Central memory CD8-positive, alpha-beta T cell (primary cell): ENCODE data around the gene SLC7A10.
"Not testable (repeated sequence)": the region's sequence is repeated elsewhere in the genome, so short reads cannot be mapped to it uniquely, and the experiment has no call there.

ENCODE experiments used
- ATAC-seq: fragments of 150-1000 bp; cut with Tn5 transposase; replicated peaks from 2 replicates; pipeline ENCODE4 v1.10.0; 2022; ENCODE audit warnings: mild to moderate bottlenecking, moderate FRiP score, moderate number of reproducible peaks; ENCODE audit not compliant: poor library complexity, severe bottlenecking; ENCODE audit errors: extremely low read depth
- DNase-seq, 2 donors: peaks; one replicate each; pipeline ENCODE4 v3.0.0; 2021; ENCODE audit warnings: low spot score in 2 of 2
- H3K27ac Mint-ChIP-seq: one replicate; pipeline ENCODE4 v1.8.0; 2022; ENCODE audit warnings: low read depth, mild to moderate bottlenecking, moderate library complexity, mixed read lengths
- H3K27me3 Mint-ChIP-seq: one replicate; pipeline ENCODE4 v1.8.0; 2022; ENCODE audit warnings: mixed read lengths
- H3K36me3 Mint-ChIP-seq: one replicate; pipeline ENCODE4 v1.8.0; 2022; ENCODE audit warnings: mild to moderate bottlenecking, moderate library complexity, mixed read lengths; ENCODE audit not compliant: insufficient read depth
- H3K4me1 Mint-ChIP-seq: one replicate; pipeline ENCODE4 v1.8.0; 2022; ENCODE audit warnings: mixed read lengths
- H3K4me3 Mint-ChIP-seq: one replicate; pipeline ENCODE4 v1.8.0; 2022; ENCODE audit warnings: mild to moderate bottlenecking, moderate library complexity, mixed read lengths
- H3K9me3 Mint-ChIP-seq: one replicate; pipeline ENCODE4 v1.8.0; 2022; ENCODE audit warnings: mixed read lengths

Gene SLC7A10

DNA sequence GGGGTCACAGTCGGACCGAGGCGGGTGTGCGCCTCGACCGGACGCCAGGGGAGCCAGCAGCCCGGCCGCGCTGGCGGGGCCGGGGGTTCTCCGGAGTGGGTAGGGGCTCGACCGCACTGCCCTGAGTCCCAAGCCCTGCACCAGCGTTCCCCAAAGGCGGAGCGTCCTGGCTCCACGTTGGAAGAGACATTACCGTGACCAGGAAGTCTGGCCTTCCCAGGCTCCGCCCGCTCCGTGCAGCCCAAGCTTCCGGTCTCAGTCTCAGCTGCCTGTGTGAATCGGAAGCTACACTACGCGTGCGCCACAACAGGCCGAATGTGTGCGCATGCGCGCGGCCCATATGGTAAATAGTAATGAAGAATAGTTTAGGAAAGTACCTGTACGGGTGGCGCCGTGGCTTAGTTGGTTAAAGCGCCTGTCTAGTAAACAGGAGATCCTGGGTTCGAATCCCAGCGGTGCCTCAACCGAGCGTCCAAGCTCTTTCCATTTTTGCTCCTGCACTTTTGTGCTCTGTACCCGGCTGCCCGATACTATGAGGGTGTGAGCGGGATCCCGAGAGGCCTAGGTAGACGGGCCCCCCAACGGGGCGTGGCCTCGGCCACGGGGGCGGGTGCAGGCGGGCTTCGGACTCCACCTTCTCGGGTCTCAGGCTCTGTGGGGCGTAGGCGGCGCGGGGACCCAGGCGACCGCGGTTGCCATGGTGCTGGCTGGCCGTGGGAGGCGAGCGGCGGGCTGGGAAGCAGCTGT, 48.8 kb downstream of the SLC7A10 start:
- Mint-ChIP-seq H3K27me3 (peaks cover 10% of the 10 kb centered on the region), H3K36me3 (peaks cover 30% of the 10 kb centered on the region), H3K9me3 (no peaks in the 10 kb centered on the region), H3K4me1 (peaks cover 57% of the 10 kb centered on the region), H3K27ac (peak overlapping the region; percentile 100), H3K4me3 (peak overlapping the region; percentile 94)
- ATAC-seq, result peak; percentile 80
- DNase-seq, result peak; percentile 99 to 100

DNA sequence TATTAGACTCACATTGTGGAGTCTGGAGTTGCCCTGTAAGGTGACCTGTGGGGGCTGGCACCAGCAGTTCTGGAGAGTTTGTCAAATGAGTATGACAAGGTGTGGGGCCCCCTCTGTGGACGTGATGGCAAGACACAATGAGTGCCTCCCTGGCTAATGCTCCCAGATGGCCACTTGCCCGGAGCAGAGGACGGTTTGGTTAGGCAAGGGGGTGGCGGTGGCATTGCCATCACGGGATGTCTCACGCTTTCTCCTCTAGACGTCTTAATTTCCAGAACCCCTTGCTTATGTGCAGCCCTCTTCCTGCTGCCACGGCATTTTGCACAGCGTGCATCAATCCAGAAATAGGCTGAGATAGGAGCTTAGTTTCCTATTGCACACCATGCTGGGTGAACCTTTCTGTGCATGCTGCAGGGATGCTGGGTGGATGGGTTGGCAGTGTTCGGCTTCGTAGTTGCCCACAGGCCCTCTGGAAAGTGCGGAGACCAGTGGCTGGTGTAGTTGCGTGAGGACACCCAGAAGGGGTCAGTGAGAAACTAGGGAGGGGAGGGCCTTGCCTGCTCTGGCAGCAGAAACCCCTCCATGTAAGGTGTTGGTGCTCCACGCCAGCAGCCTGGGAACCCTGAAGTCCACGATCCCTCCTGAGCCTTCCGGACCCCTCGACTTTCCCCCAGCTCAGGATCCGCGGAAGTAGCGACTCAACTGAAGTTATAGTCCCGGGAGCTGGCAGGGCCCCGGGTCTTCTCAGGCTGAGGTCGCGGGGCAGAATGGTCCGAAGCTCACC, 49.6 kb downstream of the SLC7A10 start:
- Mint-ChIP-seq H3K4me1 (peaks cover 57% of the 10 kb centered on the region), H3K27ac (peak overlapping the region; percentile 100), H3K9me3 (no peaks in the 10 kb centered on the region), H3K36me3 (peaks cover 30% of the 10 kb centered on the region), H3K4me3 (peak overlapping the region; percentile 94), H3K27me3 (peaks cover 10% of the 10 kb centered on the region)
- ATAC-seq (peak; percentile 3), DNase-seq (no peak)

DNA sequence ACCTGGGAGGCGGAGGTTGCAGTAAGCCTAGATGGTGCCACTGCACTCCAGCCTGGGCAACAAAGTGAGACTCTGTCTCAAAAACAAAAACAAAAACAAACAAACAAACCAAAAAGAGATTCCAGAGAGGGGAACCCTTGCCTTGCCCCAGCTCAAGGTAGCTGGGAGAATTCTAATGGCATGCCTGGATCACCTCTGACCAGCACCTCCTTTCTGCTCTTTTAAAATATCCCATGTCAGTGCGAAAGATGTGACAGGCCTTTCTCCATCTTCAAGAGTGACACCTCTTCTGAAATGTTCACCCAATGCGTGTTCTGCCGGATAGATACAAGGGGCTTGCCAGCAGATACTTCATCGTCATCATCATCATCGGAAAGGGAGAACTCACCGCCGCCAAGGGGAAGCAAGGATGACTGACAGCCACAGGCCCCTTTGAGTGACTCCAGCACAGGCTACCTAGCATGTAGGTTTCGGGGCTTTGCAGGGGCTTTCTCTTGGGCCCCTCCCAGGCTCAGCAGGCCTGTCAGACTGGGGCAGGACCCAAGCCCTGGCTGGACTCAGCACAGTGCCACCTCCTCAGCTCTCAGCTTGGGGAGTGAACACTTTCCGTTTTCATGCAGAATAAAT, 50.4 kb downstream of the SLC7A10 start:
- Mint-ChIP-seq H3K4me3 (peak overlapping the region; percentile 94), H3K27me3 (peaks cover 10% of the 10 kb centered on the region), H3K36me3 (peaks cover 30% of the 10 kb centered on the region), H3K9me3 (no peaks in the 10 kb centered on the region), H3K4me1 (peaks cover 55% of the 10 kb centered on the region), H3K27ac (peak overlapping the region; percentile 100)
- DNase-seq (no peak), ATAC-seq (no peak)

DNA sequence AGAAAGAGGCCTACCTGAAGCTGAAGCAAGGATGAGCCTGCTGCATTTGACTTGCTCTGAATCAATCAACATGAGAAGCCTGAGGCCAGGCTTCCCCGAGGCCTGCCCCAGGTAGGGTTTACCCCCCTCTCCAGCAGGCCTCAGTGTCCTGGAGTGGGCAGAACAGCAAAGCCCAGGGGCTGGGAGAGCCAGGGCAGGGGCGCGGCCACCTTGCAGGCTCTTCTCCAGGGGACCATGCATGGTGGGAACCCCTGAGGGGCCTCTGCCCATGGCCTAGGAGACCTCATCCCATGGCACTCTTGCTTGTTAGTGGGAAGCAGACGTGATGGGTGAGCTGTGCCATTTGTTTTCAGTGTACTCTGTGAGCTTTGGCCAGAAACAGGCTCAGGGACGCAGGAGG, 51.5 kb downstream of the SLC7A10 start:
- DNase-seq (no peak), ATAC-seq (no peak)
- H3K4me3 Mint-ChIP-seq, result no peak overlapping the region
- H3K36me3 Mint-ChIP-seq, result peaks cover 30% of the 10 kb centered on the region
- no peaks in the 10 kb centered on the region for H3K9me3 Mint-ChIP-seq
- peaks cover 10% of the 10 kb centered on the region for H3K27me3 Mint-ChIP-seq
- H3K27ac Mint-ChIP-seq, result no peak overlapping the region
- peaks cover 51% of the 10 kb centered on the region for H3K4me1 Mint-ChIP-seq

DNA sequence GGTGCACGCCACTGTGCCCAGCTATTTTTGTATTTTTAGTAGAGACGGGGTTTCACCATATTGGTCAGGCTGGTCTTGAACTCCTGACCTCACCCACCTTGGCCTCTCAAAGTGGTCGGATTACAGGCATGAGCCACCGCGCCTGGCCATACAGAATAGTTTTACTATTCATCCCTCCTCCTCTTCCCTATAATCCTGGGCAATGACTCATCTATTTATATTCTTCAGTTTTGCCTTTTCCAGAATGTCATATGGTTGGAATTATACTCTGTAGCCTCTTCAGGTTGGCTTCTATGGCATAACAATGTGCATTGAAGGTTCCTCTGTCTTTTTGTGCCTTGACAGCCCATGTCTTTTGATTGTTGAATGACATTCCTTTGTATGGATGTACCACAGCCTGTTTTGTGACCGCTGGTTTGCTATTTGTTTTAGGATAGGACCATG, 53.7 kb downstream of the SLC7A10 start:
- H3K4me3 Mint-ChIP-seq, result no peak overlapping the region
- no peak overlapping the region for H3K27ac Mint-ChIP-seq
- DNase-seq (no peak), ATAC-seq (no peak)
- peaks cover 7% of the 10 kb centered on the region for H3K27me3 Mint-ChIP-seq
- peaks cover 42% of the 10 kb centered on the region for H3K4me1 Mint-ChIP-seq
- H3K9me3 Mint-ChIP-seq, result no peaks in the 10 kb centered on the region
- H3K36me3 Mint-ChIP-seq, result peaks cover 18% of the 10 kb centered on the region

DNA sequence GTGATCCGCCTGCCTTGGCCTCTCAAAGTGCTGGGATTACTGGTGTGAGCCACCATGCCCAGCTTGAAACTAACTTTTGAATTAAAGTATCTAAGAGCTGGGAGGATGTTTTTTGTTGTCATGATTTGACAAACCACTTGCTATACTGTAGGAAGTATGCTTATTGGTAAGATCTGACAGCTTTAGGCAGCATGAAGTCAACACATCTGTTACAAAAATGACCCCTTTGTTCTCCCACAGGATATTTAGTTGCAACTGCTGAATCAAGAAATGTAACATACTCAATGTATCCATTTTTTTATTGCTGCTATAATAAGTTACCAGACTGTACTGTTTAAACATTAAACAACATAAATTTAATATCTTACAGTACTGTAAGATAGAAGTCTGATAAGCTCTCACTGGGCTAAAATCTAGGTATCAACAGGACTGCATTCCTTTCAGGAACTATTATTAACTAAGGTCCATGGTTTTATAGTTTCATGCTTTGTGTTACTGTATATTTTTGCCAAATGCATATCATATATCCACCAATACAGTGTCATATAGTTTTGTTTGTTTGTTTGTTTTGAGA, 54.3 kb downstream of the SLC7A10 start:
- DNase-seq, result no peak
- H3K9me3 Mint-ChIP-seq, result no peaks in the 10 kb centered on the region
- ATAC-seq, result no peak
- H3K27ac Mint-ChIP-seq, result no peak overlapping the region
- H3K27me3 Mint-ChIP-seq, result peaks cover under 1% of the 10 kb centered on the region
- peaks cover 35% of the 10 kb centered on the region for H3K4me1 Mint-ChIP-seq
- H3K4me3 Mint-ChIP-seq, result no peak overlapping the region
- H3K36me3 Mint-ChIP-seq, result peaks cover 11% of the 10 kb centered on the region

DNA sequence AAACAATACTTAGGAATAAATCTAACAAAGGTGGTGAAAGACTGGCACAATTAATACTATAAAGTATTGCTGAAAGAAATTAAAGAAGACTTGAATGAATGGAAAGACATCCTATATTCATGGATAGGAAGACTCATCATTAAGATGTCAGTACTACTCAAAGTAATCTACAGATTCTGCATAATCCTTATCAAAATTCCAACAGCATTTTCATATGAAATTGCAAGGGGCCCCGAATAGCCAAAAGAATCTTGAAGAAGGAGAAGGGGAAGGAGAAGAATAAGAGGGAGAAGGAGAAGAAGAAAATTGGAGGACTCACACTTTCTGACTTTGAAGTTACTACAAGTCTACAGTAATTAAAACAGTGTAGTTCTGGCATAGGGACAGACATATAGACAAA, 57.1 kb downstream of the SLC7A10 start:
- DNase-seq (no peak), ATAC-seq (no peak)
- Mint-ChIP-seq H3K4me3 (no peak overlapping the region), H3K27me3 (no peaks in the 10 kb centered on the region), H3K36me3 (no peaks in the 10 kb centered on the region), H3K4me1 (peaks cover 26% of the 10 kb centered on the region), H3K9me3 (no peaks in the 10 kb centered on the region), H3K27ac (no peak overlapping the region)

DNA sequence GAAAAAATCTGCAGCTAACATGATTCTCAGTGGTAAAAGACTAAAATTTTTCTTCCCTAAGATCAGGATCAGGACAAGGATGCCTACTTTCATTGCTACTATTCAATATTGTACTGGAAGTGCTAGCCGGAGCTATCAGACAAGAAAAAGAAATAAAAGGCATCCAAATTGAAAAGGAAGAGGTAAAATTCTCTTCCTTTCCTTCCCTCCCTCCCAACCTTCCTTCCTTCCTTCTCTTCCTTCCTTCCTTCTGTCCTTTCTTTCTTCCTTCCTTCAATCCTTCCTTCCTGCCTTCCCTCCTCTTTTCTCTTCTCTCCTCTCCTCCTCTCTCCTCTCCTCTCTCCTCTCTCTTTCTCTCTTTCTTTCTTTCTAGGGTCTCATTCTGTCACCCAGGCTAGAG, 58.2 kb downstream of the SLC7A10 start:
- Mint-ChIP-seq H3K4me3 (no peak overlapping the region), H3K4me1 (peaks cover 22% of the 10 kb centered on the region), H3K27me3 (no peaks in the 10 kb centered on the region), H3K36me3 (no peaks in the 10 kb centered on the region), H3K9me3 (no peaks in the 10 kb centered on the region), H3K27ac (no peak overlapping the region)
- DNase-seq (no peak), ATAC-seq (no peak)

DNA sequence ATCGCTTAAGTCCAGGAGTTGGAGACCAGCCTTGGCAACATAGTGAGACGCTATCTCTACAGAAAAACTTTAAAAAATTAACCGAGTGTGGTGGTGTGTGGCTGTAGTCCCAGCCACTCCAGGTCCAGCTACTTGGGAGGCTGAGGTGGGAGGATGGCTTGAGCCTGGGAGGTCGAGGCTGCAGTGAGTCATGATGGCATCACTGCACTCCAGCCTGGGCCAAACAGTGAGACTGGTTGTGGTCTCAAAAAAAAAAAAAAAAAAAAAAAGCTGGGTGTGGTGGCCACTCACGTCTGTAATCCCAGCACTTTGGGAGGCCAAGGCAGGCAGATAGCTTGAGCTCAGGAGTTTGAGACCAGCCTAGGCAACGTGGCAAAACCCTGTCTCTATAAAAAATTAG, 59.6 kb downstream of the SLC7A10 start:
- not testable (repeated sequence) for H3K27ac Mint-ChIP-seq, H3K9me3 Mint-ChIP-seq, H3K36me3 Mint-ChIP-seq

DNA sequence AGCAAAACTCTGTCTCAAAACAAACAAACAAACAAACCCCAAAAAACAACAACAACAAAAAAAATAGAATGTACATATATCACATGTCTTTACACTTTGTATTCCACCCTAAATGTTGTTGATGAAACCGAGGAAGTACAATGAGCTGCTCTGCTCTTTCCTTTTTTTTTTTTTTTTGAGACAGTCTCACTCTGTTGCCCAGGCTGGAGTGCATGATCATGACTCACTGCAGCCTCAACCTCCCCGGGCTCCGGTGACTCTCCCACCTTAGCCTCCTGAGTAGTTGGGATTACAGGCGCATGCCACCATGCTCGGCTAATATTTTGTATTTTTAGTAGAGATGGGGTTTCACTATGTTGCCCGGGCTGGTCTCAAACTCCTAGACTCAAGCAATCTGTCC, 62.2 kb downstream of the SLC7A10 start:
- no peak overlapping the region for H3K4me3 Mint-ChIP-seq
- no peak for DNase-seq
- no peak overlapping the region for H3K27ac Mint-ChIP-seq
- peaks cover 6% of the 10 kb centered on the region for H3K36me3 Mint-ChIP-seq
- no peaks in the 10 kb centered on the region for H3K27me3 Mint-ChIP-seq
- no peak for ATAC-seq
- no peaks in the 10 kb centered on the region for H3K9me3 Mint-ChIP-seq
- peaks cover 34% of the 10 kb centered on the region for H3K4me1 Mint-ChIP-seq

More for the DNA sequence above, 59.6 kb downstream of the SLC7A10 start:
- DNase-seq, H3K27me3 Mint-ChIP-seq, H3K4me3 Mint-ChIP-seq, ATAC-seq: not testable (repeated sequence)
- H3K4me1 Mint-ChIP-seq, result peaks cover 27% of the 10 kb centered on the region

DNA sequence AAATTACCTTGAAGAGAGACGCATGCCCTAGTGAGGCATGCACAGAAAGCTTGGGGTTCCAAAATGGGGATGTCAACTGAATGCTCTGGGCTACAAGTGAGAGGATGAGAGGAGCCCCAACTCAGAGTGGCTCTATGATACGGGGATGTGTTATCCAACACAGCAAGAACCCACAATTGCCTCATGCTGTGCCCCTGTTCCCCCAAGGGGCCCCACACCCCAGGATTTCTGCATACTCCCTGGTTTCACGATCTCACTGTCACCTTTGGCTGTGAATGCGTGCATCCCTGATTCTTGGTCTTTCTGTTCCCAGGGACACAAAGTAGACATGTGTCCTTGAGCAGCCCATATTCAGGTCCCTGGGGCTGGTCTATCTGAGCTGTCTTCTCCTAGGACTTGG, 64.4 kb downstream of the SLC7A10 start:
- H3K27ac Mint-ChIP-seq, result peak overlapping the region; percentile 83
- no peak overlapping the region for H3K4me3 Mint-ChIP-seq
- no peak for ATAC-seq

DNA sequence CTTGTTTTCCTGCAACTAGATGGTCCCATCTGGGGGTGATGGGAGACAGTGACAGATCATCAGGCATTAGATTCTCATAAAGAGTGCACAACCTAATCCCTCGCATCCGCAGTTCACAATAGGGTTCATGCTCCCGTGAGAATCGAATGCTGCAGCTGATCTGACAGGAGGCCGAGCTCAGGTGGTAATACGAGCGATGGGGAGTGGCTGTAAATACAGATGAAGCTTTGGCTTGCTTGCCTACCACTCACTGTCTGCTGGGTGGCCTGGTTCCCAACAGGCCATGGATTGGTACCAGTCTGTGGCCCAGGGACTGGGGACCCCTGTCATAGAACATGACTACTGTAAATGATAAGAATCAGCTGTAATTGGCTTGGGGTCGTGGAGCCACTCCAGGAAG, 65.8 kb downstream of the SLC7A10 start:
- no peak for DNase-seq
- ATAC-seq, result no peak
- peaks cover 6% of the 10 kb centered on the region for H3K36me3 Mint-ChIP-seq
- H3K9me3 Mint-ChIP-seq, result no peaks in the 10 kb centered on the region
- H3K4me1 Mint-ChIP-seq, result peaks cover 40% of the 10 kb centered on the region
- H3K4me3 Mint-ChIP-seq, result peak overlapping the region; percentile 65
- H3K27me3 Mint-ChIP-seq, result no peaks in the 10 kb centered on the region
- H3K27ac Mint-ChIP-seq, result peak overlapping the region; percentile 83

More for the DNA sequence above, 64.4 kb downstream of the SLC7A10 start:
- Mint-ChIP-seq H3K9me3 (no peaks in the 10 kb centered on the region), H3K36me3 (peaks cover 6% of the 10 kb centered on the region), H3K4me1 (peaks cover 42% of the 10 kb centered on the region), H3K27me3 (no peaks in the 10 kb centered on the region)
- DNase-seq, result no peak
